Chondrocyte (in vitro differentiated cells): Measurements from ENCODE around the gene RGS6. TPM values are rescaled to one million over a fixed set of nuclear protein-coding genes. Genes with fewer than 3 reads are reported as not detected.

Experiments
- DNase-seq: peaks from one replicate; pipeline ENCODE4 v3.0.0; 2021; ENCODE audit warnings: mixed read lengths, low spot score
- H3K27ac Mint-ChIP-seq: one replicate; pipeline ENCODE4 v1.8.0; 2021; ENCODE audit warnings: mild to moderate bottlenecking, moderate library complexity, mixed read lengths; ENCODE audit not compliant: unreplicated experiment
- H3K27me3 Mint-ChIP-seq: 2 replicates; pipeline ENCODE4 v1.8.0; 2021; ENCODE audit warnings: low read depth, mixed read lengths
- H3K36me3 Mint-ChIP-seq: 2 replicates; pipeline ENCODE4 v1.8.0; 2021; ENCODE audit warnings: low read depth, mixed read lengths
- H3K4me1 Mint-ChIP-seq: 2 replicates; pipeline ENCODE4 v1.8.0; 2021; ENCODE audit warnings: low read depth, mild to moderate bottlenecking, mixed read lengths
- H3K4me3 Mint-ChIP-seq: one replicate; pipeline ENCODE4 v1.8.0; 2021; ENCODE audit warnings: mild to moderate bottlenecking, moderate library complexity, mixed read lengths; ENCODE audit not compliant: unreplicated experiment
- H3K9me3 Mint-ChIP-seq: 2 replicates; pipeline ENCODE4 v1.8.0; 2021; ENCODE audit warnings: low read depth, mixed read lengths
- total RNA-seq: library from RNA; stranded (reverse); gene quantifications from 3 replicates; pipeline ENCODE4 v1.2.1, GENCODE V29; 2021
- TF ChIP-seq, protein P1 (sequence below): fragments of 200-600 bp; sonication (generic); IDR thresholded peaks from 2 replicates; pipeline ENCODE4 v1.5.0; 2021; ENCODE audit warnings: antibody characterized with exemption, mild to moderate bottlenecking, moderate library complexity

RGS6 gene
- total RNA-seq, 1 donor from 2014 or later = 0.12 TPM

- no peaks in the 10 kb centered on the region for H3K36me3 Mint-ChIP-seq
- H3K4me3 Mint-ChIP-seq = no peak overlapping the region
- TF ChIP-seq, protein P1, sequence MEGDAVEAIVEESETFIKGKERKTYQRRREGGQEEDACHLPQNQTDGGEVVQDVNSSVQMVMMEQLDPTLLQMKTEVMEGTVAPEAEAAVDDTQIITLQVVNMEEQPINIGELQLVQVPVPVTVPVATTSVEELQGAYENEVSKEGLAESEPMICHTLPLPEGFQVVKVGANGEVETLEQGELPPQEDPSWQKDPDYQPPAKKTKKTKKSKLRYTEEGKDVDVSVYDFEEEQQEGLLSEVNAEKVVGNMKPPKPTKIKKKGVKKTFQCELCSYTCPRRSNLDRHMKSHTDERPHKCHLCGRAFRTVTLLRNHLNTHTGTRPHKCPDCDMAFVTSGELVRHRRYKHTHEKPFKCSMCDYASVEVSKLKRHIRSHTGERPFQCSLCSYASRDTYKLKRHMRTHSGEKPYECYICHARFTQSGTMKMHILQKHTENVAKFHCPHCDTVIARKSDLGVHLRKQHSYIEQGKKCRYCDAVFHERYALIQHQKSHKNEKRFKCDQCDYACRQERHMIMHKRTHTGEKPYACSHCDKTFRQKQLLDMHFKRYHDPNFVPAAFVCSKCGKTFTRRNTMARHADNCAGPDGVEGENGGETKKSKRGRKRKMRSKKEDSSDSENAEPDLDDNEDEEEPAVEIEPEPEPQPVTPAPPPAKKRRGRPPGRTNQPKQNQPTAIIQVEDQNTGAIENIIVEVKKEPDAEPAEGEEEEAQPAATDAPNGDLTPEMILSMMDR = no peak
- no peak for DNase-seq
- H3K4me1 Mint-ChIP-seq = peaks cover 4% of the 10 kb centered on the region
- H3K27ac Mint-ChIP-seq = no peak overlapping the region
- peaks cover 2% of the 10 kb centered on the region for H3K27me3 Mint-ChIP-seq
- H3K9me3 Mint-ChIP-seq = peaks cover 5% of the 10 kb centered on the region
Measured at GRCh38 chr14:72247896-72248465, 315.8 kb downstream of the RGS6 start.

GRCh38 chr14:72253503-72253902, 321.3 kb downstream of the RGS6 start:
- Mint-ChIP-seq H3K27me3 (no peaks in the 10 kb centered on the region), H3K9me3 (peaks cover 12% of the 10 kb centered on the region), H3K36me3 (no peaks in the 10 kb centered on the region), H3K27ac (no peak overlapping the region), H3K4me1 (no peaks in the 10 kb centered on the region), H3K4me3 (no peak overlapping the region)
- TF ChIP-seq, protein P1 = no peak
- no peak for DNase-seq

- Mint-ChIP-seq H3K27ac (no peak overlapping the region), H3K4me3 (no peak overlapping the region), H3K36me3 (no peaks in the 10 kb centered on the region), H3K9me3 (peaks cover 12% of the 10 kb centered on the region), H3K27me3 (no peaks in the 10 kb centered on the region), H3K4me1 (no peaks in the 10 kb centered on the region)
- TF ChIP-seq, protein P1 = no peak
- DNase-seq = no peak
Measured at GRCh38 chr14:72254202-72254936, 322.1 kb downstream of the RGS6 start.

DNA sequence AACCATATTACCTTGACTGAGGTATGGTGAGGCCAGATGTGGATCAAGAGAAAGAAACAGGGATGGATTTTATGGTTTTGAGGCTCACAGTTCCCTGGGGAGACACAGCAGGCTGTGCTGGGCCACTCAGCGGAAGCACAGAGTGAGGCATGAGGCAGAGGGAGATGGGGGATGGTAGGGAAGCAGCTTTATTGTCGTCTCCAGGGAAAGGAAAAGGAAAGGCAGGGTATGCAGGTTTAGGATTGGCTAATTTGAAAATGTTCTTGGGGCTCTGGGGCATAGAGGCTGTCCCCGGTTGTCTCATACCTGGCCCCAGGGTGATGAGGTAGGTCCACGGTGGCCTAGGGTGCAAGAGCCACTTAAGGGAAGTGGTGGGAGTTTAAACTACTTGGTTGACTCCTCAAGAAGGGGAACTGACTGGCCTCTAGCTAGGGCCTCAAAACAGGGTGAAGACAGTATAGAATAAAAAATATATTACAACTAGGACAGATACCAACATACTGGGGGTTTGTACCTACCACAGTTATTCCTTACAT, 322.8 kb downstream of the RGS6 start:
- no peak overlapping the region for H3K4me3 Mint-ChIP-seq
- TF ChIP-seq, protein P1 = no peak

DNA sequence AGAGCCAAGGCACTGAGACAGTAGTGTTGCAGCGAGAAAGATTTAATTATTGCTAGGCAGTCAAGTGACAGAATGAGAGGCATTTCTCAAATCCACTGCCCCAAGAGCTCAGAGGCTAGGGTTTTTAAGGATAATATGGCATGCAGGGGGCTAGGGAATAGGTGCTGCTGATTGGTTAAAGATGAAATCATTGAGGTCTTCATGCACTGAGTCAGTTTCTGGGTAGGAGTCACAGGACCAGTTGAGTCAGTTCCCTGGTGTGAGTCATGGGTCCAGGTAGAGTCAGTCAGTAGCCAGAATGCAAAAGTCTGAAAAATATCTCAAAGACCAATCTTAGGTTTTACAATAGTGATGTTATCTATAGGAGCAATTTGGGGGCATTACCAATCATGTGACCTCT, 323.8 kb downstream of the RGS6 start:
- H3K9me3 Mint-ChIP-seq = peaks cover 18% of the 10 kb centered on the region
- no peak overlapping the region for H3K27ac Mint-ChIP-seq
- no peaks in the 10 kb centered on the region for H3K27me3 Mint-ChIP-seq

More for the DNA sequence above, 322.8 kb downstream of the RGS6 start:
- Mint-ChIP-seq H3K27ac (no peak overlapping the region), H3K27me3 (no peaks in the 10 kb centered on the region), H3K4me1 (no peaks in the 10 kb centered on the region), H3K9me3 (peaks cover 10% of the 10 kb centered on the region), H3K36me3 (no peaks in the 10 kb centered on the region)
- no peak for DNase-seq

More for the DNA sequence above, 323.8 kb downstream of the RGS6 start:
- Mint-ChIP-seq H3K36me3 (no peaks in the 10 kb centered on the region), H3K4me3 (no peak overlapping the region), H3K4me1 (no peaks in the 10 kb centered on the region)
- TF ChIP-seq, protein P1 = no peak
- DNase-seq = no peak
